ENCODE data around the gene ERICH4. TPM values are rescaled to one million over a fixed set of nuclear protein-coding genes. Genes with fewer than 3 reads are reported as not detected.
A peak's percentile ranks its signal among the peaks of the same experiment; 100 is the strongest.

ERICH4 gene
- total and polyA plus RNA-seq, 2 of the 13 experiments (the other 11 are each of a cell fraction or from before 2014, with no cell fraction given), result 0.40 to 0.64 TPM

DNA sequence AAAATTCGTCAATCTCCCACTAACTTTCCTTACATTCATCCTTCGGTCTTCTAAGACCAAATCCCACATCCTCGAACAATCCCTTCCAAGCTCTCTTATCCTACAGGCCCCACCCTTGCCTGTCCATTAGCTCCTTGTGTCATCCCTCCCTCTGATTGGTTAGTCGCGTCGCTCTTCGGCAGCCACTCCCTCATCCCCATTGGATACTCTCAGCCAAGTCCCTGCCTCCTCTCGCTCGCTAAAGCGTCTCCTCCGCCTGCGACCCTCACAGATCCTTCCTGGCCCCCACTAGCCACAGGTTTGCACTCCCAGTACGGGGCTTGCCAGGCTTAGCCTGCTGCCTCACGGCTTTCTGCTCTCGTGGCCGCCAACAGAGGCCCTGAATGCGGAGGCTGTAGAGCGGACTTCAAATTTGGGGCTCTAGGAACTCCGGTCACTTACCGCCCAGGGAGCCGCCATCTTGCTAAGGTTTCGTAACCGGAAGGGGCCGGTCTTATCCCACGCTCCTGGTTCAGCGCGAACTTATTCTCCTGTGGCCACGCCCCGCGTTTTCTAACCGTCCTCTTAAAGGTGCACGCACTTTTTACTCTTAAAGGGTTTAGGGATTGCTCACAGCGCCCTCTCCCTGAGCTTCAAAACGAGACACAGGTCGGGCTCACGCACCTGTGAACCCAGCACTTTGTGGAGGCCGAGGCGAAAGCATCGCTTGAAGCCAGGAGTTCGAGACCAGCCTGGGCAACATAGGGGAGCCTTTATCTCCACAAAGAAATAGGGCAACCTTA is 3.3 kb upstream of the ERICH4 start, which contains the start of gene DMAC2 (continued):
- TF ChIP-seq, protein P1, sequence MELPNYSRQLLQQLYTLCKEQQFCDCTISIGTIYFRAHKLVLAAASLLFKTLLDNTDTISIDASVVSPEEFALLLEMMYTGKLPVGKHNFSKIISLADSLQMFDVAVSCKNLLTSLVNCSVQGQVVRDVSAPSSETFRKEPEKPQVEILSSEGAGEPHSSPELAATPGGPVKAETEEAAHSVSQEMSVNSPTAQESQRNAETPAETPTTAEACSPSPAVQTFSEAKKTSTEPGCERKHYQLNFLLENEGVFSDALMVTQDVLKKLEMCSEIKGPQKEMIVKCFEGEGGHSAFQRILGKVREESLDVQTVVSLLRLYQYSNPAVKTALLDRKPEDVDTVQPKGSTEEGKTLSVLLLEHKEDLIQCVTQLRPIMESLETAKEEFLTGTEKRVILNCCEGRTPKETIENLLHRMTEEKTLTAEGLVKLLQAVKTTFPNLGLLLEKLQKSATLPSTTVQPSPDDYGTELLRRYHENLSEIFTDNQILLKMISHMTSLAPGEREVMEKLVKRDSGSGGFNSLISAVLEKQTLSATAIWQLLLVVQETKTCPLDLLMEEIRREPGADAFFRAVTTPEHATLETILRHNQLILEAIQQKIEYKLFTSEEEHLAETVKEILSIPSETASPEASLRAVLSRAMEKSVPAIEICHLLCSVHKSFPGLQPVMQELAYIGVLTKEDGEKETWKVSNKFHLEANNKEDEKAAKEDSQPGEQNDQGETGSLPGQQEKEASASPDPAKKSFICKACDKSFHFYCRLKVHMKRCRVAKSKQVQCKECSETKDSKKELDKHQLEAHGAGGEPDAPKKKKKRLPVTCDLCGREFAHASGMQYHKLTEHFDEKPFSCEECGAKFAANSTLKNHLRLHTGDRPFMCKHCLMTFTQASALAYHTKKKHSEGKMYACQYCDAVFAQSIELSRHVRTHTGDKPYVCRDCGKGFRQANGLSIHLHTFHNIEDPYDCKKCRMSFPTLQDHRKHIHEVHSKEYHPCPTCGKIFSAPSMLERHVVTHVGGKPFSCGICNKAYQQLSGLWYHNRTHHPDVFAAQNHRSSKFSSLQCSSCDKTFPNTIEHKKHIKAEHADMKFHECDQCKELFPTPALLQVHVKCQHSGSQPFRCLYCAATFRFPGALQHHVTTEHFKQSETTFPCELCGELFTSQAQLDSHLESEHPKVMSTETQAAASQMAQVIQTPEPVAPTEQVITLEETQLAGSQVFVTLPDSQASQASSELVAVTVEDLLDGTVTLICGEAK (IDR thresholded peaks at IDR 0.05), result no peak
- TF ChIP-seq, protein P1 (CRISPR knock-in tag; IDR thresholded peaks at IDR 0.05), result peak; percentile 55; the same call in 1 of the 2 replicates
- TF ChIP-seq ZNF263 (CRISPR knock-in tag; IDR thresholded peaks at IDR 0.05), result peak; percentile 26; the same call in 1 of the 2 replicates
- TF ChIP-seq, protein P2, sequence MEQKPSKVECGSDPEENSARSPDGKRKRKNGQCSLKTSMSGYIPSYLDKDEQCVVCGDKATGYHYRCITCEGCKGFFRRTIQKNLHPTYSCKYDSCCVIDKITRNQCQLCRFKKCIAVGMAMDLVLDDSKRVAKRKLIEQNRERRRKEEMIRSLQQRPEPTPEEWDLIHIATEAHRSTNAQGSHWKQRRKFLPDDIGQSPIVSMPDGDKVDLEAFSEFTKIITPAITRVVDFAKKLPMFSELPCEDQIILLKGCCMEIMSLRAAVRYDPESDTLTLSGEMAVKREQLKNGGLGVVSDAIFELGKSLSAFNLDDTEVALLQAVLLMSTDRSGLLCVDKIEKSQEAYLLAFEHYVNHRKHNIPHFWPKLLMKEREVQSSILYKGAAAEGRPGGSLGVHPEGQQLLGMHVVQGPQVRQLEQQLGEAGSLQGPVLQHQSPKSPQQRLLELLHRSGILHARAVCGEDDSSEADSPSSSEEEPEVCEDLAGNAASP (CRISPR knock-in tag; IDR thresholded peaks at IDR 0.05; ENCODE audit: borderline replicate concordance), result peak; percentile 50; the same call in 1 of the 2 replicates
- no peak for TF ChIP-seq ZNF891 (CRISPR knock-in tag; IDR thresholded peaks at IDR 0.05)
- TF ChIP-seq ZNF607 (CRISPR knock-in tag; IDR thresholded peaks at IDR 0.05; ENCODE audit: borderline replicate concordance), result 0 out of 2 replicates have a peak, but pooled peaks have one; percentile 66
- peak; percentile 18 for TF ChIP-seq XRCC5 (optimal IDR thresholded peaks at IDR 0.05; ENCODE audit: low read length)
- peak; percentile 56; the same call in 1 of the 2 replicates for TF ChIP-seq MIER3 (CRISPR knock-in tag; IDR thresholded peaks at IDR 0.05; ENCODE audit: borderline replicate concordance)
- no peak for TF ChIP-seq ZNF441 (CRISPR knock-in tag; IDR thresholded peaks at IDR 0.05; ENCODE audit: borderline replicate concordance)
- peak; percentile 63 for TF ChIP-seq RBM39 (IDR thresholded peaks at IDR 0.05; ENCODE audit: low read depth, low read length, poor library complexity, severe bottlenecking)
- TF ChIP-seq, protein P3, sequence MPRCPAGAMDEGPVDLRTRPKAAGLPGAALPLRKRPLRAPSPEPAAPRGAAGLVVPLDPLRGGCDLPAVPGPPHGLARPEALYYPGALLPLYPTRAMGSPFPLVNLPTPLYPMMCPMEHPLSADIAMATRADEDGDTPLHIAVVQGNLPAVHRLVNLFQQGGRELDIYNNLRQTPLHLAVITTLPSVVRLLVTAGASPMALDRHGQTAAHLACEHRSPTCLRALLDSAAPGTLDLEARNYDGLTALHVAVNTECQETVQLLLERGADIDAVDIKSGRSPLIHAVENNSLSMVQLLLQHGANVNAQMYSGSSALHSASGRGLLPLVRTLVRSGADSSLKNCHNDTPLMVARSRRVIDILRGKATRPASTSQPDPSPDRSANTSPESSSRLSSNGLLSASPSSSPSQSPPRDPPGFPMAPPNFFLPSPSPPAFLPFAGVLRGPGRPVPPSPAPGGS (CRISPR knock-in tag; IDR thresholded peaks at IDR 0.05), result peak; percentile 61; the same call in 1 of the 2 replicates
- TF ChIP-seq ZBTB7B (CRISPR knock-in tag; IDR thresholded peaks at IDR 0.05), result peak; percentile 95
- TF ChIP-seq, protein P4, sequence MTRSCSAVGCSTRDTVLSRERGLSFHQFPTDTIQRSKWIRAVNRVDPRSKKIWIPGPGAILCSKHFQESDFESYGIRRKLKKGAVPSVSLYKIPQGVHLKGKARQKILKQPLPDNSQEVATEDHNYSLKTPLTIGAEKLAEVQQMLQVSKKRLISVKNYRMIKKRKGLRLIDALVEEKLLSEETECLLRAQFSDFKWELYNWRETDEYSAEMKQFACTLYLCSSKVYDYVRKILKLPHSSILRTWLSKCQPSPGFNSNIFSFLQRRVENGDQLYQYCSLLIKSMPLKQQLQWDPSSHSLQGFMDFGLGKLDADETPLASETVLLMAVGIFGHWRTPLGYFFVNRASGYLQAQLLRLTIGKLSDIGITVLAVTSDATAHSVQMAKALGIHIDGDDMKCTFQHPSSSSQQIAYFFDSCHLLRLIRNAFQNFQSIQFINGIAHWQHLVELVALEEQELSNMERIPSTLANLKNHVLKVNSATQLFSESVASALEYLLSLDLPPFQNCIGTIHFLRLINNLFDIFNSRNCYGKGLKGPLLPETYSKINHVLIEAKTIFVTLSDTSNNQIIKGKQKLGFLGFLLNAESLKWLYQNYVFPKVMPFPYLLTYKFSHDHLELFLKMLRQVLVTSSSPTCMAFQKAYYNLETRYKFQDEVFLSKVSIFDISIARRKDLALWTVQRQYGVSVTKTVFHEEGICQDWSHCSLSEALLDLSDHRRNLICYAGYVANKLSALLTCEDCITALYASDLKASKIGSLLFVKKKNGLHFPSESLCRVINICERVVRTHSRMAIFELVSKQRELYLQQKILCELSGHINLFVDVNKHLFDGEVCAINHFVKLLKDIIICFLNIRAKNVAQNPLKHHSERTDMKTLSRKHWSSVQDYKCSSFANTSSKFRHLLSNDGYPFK (CRISPR knock-in tag; IDR thresholded peaks at IDR 0.05; ENCODE audit: borderline replicate concordance), result peak; percentile 99

Measured in HepG2 (cell line).